DMS114 treated with DMSO at 0.1 percent for 48 hours (cell line): ENCODE measurements around the gene PCK2.

ENCODE experiments used
- DNase-seq: peaks from one replicate; lab custom pipeline; 2025; ENCODE audit not compliant: unreplicated experiment; lab: John Stamatoyannopoulos, UW

The PCK2 gene

DNA sequence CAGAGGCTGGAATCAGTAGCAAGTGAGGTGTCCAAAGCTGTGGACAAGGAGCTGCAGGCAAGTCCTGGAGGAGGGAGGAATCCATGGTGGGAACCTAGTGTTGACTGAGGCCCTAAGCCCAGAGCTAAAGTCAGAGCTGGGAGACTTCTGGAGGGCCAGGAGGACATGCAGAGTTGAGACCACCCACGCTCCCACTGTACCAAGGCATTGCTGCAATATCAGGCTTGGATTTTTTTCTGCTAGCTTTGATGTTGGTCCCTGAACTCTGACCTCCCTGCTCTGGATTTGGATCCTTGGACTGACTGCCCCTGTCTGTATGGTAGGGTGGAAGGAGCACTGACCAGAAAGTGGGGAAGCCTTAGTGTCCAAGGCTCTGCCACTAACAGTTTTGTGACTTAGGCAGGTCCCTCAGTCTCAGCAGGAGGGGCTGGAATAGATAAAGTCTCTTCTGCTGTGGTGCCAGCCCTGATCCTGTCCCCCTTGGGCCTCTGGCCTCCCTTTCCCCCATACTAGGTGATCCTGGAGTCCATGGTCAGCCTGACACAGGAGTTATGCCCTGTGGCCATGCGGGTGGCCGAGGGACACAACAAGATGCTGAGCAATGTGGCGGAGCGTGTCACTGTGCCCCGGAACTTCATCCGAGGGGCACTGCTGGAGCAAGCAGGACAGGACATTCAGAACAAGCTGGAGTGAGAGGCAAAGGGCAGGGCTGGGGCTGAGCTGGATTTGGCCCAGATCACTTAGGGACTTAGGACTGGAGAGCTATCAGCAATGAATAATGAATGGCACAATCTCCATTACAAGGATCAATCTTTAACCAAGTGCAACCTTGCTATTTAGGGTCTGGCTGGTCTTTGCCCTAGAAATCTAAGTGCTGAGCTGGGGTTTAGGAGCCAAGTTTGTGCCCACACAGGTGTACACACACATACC lies 32.9 kb upstream of the PCK2 start:
- no peak for DNase-seq

- no peak for DNase-seq
These were observed 31.7 kb upstream of the PCK2 start for GRCh38 chr14:24062216-24062980.

DNA sequence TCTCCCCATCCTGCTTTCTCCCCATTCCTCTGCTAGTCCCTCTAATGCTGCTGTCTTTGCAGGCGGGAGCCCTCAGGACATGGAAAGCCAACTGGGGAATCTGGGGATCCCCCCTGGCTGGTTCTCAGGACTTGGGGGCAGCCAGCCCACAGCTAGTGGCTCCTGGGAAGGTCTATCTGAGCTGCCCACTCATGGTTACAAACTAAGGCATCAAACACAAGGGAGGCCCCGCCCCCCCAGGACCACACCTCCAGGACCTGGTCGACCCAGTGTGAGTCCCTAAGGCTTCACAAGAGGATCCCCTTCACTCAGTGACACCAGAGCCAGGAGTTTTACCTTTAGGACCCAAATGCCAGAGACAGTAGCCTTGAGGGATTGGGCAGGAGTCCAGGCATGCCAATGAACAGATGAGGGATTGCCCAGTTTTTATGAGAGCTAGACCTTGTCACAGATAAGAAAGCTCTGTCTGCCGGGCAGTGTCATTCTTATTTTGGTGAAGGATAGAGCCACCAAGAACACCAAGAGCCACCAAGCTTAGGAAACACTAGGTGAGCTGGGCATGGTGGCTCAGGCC lies 30.8 kb upstream of the PCK2 start:
- no peak for DNase-seq

DNA sequence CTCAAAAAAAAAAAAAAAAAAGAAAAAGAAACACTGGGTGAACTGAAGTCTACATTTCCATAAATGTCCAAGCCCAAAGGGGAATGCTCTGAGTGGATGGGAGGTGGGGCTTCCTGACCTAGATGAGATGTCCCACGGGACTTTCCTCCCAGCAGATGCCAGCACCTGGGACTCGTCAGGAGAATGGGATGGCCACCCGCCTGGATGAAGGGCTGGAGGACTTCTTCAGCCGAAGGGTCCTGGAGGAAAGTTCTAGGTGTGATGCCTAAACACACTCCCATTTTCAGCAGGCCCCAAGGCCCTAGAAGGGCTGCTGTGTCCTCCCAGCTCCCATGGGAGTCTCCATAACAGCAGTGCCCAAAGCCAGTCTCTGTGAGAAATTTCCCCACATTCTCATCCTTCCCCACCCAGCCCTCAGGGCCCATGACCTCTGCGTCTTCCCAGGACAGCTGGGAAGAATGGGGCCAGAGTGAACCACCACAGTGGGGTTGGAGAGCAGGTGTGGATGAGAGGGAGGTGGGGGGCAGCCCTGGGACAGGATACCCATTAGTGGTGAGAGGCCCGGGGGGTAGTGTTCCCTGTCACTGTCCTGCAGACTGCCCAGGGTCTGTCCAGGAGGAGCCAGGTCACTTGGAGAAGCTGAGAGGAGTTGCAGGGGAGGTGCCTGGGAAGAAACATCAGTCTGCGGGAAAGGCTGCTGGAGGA lies 29.9 kb upstream of the PCK2 start:
- DNase-seq, result no peak

DNA sequence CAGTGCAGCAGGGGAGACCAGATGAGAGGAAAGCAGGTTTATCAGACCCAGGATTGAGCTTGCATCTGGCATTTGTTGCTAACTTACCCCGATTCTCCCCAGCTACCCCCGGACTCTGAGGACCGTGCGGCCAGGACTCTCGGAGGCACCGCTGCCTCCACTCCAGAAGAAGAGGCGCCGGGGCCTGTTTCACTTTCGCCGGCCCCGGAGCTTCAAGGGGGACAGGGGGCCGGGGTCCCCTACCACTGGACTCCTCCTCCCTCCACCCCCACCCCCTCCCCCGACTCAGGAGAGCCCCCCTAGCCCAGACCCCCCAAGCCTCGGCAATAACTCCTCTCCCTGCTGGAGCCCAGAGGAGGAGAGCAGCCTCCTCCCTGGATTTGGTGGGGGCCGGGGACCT lies 29.3 kb upstream of the PCK2 start:
- DNase-seq, result no peak

- DNase-seq, result no peak
These were observed 28.7 kb upstream of the PCK2 start for GRCh38 chr14:24065408-24065807.

- DNase-seq, result no peak
These were observed 27.5 kb upstream of the PCK2 start for GRCh38 chr14:24066496-24067132.

- no peak for DNase-seq
These were observed 26.7 kb upstream of the PCK2 start for GRCh38 chr14:24067133-24068082.

DNA sequence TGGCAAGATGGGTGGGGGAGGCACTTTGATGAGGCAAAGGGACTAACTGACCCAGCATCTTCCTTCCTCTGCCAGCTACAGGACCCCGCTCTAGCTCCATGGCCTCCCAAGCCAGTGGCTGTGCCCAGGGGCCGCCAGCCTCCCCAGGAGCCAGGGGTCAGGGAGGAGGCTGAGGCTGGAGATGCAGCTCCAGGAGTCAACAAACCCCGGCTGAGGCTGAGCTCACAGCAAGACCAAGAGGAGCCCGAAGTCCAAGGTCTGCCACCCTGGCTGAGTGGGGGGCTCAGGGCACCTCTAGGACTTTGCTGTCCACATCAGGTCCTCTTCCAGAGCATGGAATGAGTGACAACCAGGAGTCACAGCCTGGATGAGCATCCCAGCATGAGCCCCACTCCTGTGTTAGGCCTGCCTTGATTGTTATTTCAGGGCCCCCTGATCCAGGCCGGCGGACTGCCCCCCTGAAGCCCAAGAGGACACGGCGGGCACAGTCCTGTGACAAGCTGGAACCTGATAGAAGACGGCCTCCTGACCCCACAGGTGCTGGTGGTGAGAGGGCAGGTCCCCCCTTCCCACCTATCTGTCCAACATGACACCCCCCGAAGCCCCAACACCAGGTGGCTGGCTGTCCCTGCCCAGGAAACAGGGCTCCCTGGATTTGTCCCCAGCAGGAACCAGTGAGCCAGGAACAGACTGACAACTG lies 25.2 kb upstream of the PCK2 start:
- no peak for DNase-seq

GRCh38 chr14:24069411-24069735 lies 24.7 kb upstream of the PCK2 start:
- no peak for DNase-seq

- no peak for DNase-seq
These were observed 23.6 kb upstream of the PCK2 start for GRCh38 chr14:24070285-24071143.

DNA sequence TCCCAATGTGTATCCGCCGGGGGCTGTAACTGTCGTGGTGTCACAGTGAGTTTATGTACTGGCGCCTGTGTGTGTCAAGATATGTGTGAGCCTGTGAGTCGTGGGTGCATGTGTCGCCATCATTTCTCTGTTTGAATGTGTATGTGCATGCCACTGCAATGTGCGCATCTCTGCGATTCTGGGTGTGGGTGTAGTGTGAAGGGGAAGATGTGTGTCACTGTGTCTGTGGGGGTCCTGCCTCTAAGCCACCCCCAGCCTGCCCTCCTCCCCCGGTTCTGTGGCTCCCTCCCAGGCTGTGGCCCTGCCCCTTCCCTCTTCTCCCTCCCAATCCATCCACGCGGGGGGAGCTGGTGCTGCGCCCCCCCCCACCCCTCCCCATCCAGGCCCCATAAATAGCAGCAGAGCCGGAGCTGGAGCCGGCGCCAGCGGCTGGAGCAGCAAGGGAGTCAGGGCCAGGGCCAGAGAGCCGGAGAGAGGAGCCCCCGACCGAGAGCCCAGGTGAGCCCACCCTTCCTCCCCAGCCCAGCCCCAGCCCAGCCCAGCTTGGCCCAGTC lies 22.9 kb upstream of the PCK2 start, which contains the start of gene CPNE6:
Gene CPNE6, plus strand, starts transcription at position 419 of the 554 bp plus-strand sequence. CDS start 1,375 bp downstream, outside the sequence.
- DNase-seq, result no peak

DNA sequence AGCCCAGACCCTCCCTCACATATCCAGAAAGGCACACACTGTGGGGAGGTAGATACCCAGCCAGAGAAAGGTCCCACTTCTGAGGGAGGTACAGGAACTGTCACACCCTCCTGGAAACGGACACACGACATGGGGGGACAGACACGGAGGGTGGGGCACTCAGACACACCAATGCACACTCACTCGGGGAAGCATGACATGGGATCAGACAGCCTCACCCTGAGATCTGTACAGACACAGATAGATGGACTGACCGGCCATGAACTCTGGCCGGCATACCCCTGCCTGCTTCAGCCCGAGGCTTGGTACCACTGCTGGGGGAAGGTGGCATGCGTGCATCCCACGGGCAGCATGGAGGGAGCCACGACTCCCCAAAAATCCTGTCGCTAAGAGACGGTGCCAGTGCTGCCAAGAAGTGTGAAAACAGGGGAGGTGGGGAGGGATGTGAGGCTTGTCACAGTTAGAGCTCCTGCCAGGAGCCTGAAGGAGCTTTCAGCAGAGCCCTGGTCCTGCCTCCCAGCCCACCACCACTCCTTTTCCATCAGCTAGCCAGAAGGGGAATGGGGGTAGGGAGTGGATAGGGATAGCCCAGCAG lies 22.2 kb upstream of the PCK2 start:
- no peak for DNase-seq

DNA sequence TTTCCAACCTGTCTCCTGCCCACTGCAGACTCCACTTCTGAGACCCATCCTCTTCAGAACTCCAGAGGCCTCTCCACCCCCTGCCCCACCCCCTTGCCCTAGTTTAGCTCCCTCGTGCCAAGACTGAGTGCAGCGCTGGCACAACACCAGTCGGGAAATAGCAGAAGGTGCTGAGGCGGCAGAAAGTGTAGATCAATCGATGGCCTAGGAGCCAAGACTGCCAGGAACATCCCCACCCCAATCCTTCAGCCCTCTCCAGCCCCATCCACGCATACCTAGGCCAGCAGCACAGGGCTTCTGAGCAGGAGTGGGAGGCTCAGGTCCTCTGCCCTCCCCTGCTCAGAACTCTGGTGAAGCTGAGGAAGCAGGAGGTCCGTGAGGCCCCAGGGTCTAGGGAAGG lies 21.7 kb upstream of the PCK2 start:
- no peak for DNase-seq

- DNase-seq, result no peak
These were observed 20.9 kb upstream of the PCK2 start for GRCh38 chr14:24072881-24073877.
